Upper lobe of left lung (tissue), 4 donors: Measurements from ENCODE around the gene SIGLEC1.

Experiments used
- CTCF ChIP-seq, 6 experiments: fragments of 450-650 bp in 4 of 6; fragments of 200-600 bp in 2 of 6; sonication (generic) in 2 of 6; IDR thresholded peaks; one replicate each; pipeline ENCODE4 v1.5.1; 2016 to 2019; ENCODE audit warnings: antibody characterized with exemption in 6 of 6
- EP300 ChIP-seq, 4 donors: sonication (generic); formaldehyde crosslinking; IDR thresholded peaks; one replicate each; pipeline ENCODE4 v1.5.1; 2017; ENCODE audit warnings: antibody characterized with exemption in 4 of 4, control low read depth in 2 of 4
- POLR2A ChIP-seq, 4 donors: fragments of 450-650 bp; IDR thresholded peaks; one replicate each; pipeline ENCODE4 v1.5.1; 2016 to 2017; ENCODE audit warnings: antibody characterized with exemption in 4 of 4, mild to moderate bottlenecking in 2 of 4
- POLR2AphosphoS5 ChIP-seq, 2 donors: sonication (generic); formaldehyde crosslinking; IDR thresholded peaks; one replicate each; pipeline ENCODE4 v1.5.1; 2017; ENCODE audit warnings: antibody characterized with exemption in 2 of 2

DNA sequence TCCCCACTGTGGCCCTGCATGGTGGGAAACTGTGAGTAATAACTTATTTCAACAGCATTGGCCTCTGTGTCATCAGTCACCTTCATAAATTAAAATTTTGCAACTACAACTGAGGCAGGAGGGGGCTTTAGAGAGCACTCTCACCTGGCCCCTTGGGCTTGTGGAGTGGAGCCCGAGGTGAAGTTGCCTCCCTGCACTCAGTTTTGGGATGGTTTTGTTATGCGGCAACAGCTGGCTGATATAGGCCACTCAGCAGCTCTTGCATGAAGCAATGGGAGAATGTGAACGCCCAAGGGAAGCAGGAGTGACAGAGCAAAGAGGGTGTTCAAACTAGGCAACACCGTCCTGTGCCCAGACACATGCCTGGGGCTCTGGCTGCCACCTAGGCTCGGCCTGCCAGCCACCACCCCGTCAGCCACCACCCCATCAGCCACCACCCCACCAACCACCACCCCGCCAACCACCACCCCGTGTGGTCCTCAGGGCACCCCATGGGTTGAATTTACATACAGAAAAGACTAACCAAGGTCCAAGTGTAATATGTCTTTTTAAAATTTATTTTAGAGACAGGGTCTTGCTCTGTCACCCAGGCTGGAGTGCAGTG is 44.9 kb downstream of the SIGLEC1 start:
- no peak for TF ChIP-seq CTCF (IDR thresholded peaks at IDR 0.05)
- no peak for TF ChIP-seq EP300 (IDR thresholded peaks at IDR 0.05)
- TF ChIP-seq POLR2A (IDR thresholded peaks at IDR 0.05), result no peak
- no peak for TF ChIP-seq POLR2AphosphoS5 (IDR thresholded peaks at IDR 0.05)
